Natural killer cell treated with Interleukin-12 subunit alpha and Interleukin-12 subunit beta and Interleukin-15 and Interleukin-18, amount 100 ng/mL, for 72 hours (primary cell): Measurements from ENCODE around the gene VSIG4. TPM values are rescaled to one million over a fixed set of nuclear protein-coding genes. Genes with fewer than 3 reads are reported as not detected.
"Not testable (repeated sequence)": the region's sequence is repeated elsewhere in the genome, so short reads cannot be mapped to it uniquely, and the experiment has no call there.

Experiments
- ATAC-seq, 2 donors: fragments of 150-1000 bp; cut with Tn5 transposase in 1 of 2; sonication (Bioruptor Pico), chemical (Tn5 transposase) in 1 of 2; 2 replicates each; pipeline ENCODE4 v1.10.0; 2021
- DNase-seq: peaks from one replicate; pipeline ENCODE4 v3.0.0; 2022; ENCODE audit warnings: low spot score
- H3K27ac Mint-ChIP-seq, 2 donors: 1 replicate in 1 of 2; 2 replicates in 1 of 2; pipeline ENCODE4 v1.8.0; 2022; ENCODE audit warnings: mixed read lengths in 2 of 2, mild to moderate bottlenecking in 1 of 2, moderate library complexity in 1 of 2
- H3K27me3 Mint-ChIP-seq, 2 donors: 1 replicate in 1 of 2; 2 replicates in 1 of 2; pipeline ENCODE4 v1.8.0; 2022; ENCODE audit warnings: mixed read lengths in 2 of 2
- H3K36me3 Mint-ChIP-seq: one replicate; pipeline ENCODE4 v1.8.0; 2022; ENCODE audit warnings: mixed read lengths
- H3K4me1 Mint-ChIP-seq, 2 donors: 1 replicate in 1 of 2; 2 replicates in 1 of 2; pipeline ENCODE4 v1.8.0; 2022; ENCODE audit warnings: low read depth in 2 of 2, mixed read lengths in 2 of 2, mild to moderate bottlenecking in 1 of 2
- H3K4me3 Mint-ChIP-seq: one replicate; pipeline ENCODE4 v1.8.0; 2022; ENCODE audit warnings: mixed read lengths
- H3K9me3 Mint-ChIP-seq: 2 replicates; pipeline ENCODE4 v1.8.0; 2022; ENCODE audit warnings: mixed read lengths
- total RNA-seq, 2 donors: library from RNA; stranded (reverse); gene quantifications; one replicate each; pipeline ENCODE4 v1.2.3, GENCODE V29; 2022

VSIG4 gene
- not detected for total RNA-seq

DNA sequence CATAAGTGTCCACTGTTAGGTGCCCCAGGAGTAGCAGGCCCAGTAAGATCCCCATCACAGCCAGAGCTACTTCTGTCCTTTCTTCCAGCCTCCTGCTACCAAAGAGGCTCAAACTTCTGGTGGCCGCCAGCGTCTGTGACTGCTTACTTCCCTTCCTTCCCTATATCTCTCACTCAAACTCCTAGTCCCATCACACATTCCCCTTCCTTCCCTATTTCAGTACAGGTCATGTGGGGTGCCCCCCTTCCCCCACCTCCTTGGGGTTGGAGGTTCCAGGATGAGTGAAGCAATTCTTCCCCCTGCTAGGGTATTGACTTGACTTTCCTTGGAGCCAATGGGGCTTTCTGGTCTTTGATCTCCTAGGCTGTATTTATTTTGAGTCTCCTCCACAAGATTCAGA is at the start of gene VSIG4:
VSIG4 (minus strand) TSS at position 137 of the 400 bp plus-strand sequence; CDS start at position 55, 82 bp downstream.
- no peak within 1 kb of the TSS for H3K4me3 Mint-ChIP-seq
- DNase-seq: no peak

GRCh38 chrX:66076801-66077200 is 36.9 kb upstream of the VSIG4 start:
- Mint-ChIP-seq H3K4me3 (no peak overlapping the region), H3K36me3 (peaks cover 15% of the 10 kb centered on the region), H3K9me3 (peaks cover 8% of the 10 kb centered on the region), H3K27ac (peak overlapping the region in 1 of 2 donors; percentile 85), H3K27me3 (peaks cover 0 to 11% of the 10 kb centered on the region in 2 donors), H3K4me1 (peaks cover 20 to 28% of the 10 kb centered on the region in 2 donors)
- ATAC-seq: no peak
- DNase-seq: no peak

More for the DNA sequence above, at the start of gene VSIG4:
- H3K27me3 Mint-ChIP-seq: no peaks in the 10 kb centered on the region
- peaks cover 10 to 19% of the 10 kb centered on the region in 2 donors for H3K4me1 Mint-ChIP-seq
- no peaks in the 10 kb centered on the region for H3K9me3 Mint-ChIP-seq
- H3K36me3 Mint-ChIP-seq: no peaks in the 10 kb centered on the region
- no peak within 1 kb of the TSS for H3K27ac Mint-ChIP-seq
- no peak for ATAC-seq

DNA sequence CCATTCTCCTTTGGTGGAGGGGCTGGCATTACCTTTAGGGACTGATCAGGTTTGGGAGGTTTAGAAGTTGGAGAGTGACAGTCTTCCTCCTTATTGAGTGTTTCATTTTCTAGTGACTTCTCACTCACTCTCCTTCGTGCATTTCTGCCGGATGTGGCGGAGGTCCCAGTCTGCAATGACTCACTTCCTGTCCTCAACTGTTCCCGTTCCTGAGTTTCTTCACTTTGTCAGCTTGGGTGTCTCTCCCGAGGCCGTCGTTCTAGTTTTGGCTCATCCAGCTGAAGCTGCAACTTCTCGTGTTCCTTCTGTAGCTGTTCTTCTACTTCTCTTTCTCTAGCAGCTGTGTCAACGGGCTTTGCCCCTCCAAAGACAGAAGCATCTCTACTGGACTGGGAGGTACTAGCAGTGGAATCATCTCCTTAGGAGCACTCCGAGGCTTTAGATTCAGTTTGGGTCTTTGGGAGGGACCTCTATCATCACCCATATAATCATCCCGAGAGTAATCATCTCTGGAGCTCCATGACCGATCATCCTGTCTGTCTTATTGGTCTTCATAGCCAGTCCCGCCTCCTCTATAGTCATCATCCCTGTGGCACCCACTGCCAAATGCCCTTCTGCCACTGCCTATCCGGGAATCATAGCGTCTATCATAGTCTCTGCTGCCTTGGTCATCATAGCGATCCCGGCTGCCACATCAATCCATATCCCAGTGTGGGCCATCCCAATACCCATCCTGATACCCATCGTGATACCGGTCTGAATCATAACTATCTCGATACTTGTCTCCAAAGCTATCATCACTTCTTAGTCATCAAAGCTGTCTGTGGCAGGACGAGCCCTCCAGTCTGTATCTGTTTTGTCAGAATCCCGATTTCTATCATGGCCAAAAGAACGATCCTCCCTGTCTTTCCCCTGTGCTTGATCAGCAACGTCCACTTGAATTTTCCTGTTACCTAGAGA is 35.3 kb upstream of the VSIG4 start:
- Mint-ChIP-seq H3K9me3 (peaks cover 8% of the 10 kb centered on the region), H3K27me3 (peaks cover 0 to 11% of the 10 kb centered on the region in 2 donors), H3K27ac (peak overlapping the region; percentile 85 to 92), H3K4me3 (peak overlapping the region; percentile 83), H3K36me3 (peaks cover 15% of the 10 kb centered on the region), H3K4me1 (peaks cover 20 to 28% of the 10 kb centered on the region in 2 donors)
- DNase-seq: peak; percentile 82
- peak; percentile 70 to 83 for ATAC-seq

GRCh38 chrX:66071126-66071525 is 31.2 kb upstream of the VSIG4 start:
- Mint-ChIP-seq H3K27me3 (peaks cover 0 to 15% of the 10 kb centered on the region in 2 donors), H3K4me1 (peaks cover 20 to 22% of the 10 kb centered on the region in 2 donors), H3K36me3 (peaks cover 15% of the 10 kb centered on the region), H3K9me3 (peaks cover 8% of the 10 kb centered on the region), H3K27ac (no peak overlapping the region), H3K4me3 (no peak overlapping the region)
- ATAC-seq (no peak), DNase-seq (no peak)

DNA sequence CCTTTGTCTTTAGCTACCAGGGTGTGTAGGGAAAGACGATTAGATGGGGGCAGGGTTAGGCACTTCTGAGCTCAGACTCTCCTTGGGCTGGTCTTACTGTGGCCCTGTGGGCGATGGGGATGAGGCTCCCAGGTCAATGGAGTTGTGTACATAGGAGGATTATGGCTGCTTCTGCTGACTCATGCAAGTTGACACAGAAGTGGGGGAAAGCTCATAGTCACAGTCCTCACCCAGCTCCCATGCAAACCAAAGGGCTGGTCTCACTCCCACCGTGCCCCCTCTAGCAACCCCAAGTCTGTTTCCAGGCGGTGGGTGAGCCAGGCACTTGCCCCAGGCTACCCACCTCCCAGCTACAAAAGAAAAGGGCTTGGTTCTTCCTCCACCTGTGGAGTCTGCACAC is 24.4 kb upstream of the VSIG4 start:
- Mint-ChIP-seq H3K27me3 (peaks cover 0 to 5% of the 10 kb centered on the region in 2 donors), H3K27ac (peak overlapping the region in 1 of 2 donors; percentile 32), H3K4me1 (peaks cover 27 to 31% of the 10 kb centered on the region in 2 donors), H3K9me3 (no peaks in the 10 kb centered on the region), H3K4me3 (no peak overlapping the region), H3K36me3 (no peaks in the 10 kb centered on the region)
- DNase-seq (no peak), ATAC-seq (no peak)

DNA sequence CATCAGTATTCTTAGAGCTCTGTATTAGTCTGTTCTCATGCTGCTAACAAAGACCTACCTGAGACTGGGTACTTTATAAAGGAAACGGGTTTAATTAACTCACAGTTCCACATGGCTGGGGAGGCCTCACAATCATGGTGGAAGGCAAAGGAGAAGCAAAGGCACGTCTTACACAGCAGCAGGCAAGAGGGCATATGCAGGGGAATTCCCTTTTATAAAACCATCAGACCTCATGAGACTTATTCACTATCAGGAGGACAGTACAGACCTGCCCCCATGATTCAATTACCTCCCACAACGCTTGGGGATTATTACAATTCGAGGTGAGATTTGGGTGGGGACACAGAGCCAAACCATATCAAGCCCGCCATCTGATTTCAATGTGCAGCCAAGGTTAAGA is 17.1 kb upstream of the VSIG4 start:
- H3K27ac Mint-ChIP-seq, H3K9me3 Mint-ChIP-seq, H3K36me3 Mint-ChIP-seq, H3K27me3 Mint-ChIP-seq, DNase-seq, ATAC-seq, H3K4me3 Mint-ChIP-seq: not testable (repeated sequence)
- peaks cover 12 to 16% of the 10 kb centered on the region in 2 donors for H3K4me1 Mint-ChIP-seq

DNA sequence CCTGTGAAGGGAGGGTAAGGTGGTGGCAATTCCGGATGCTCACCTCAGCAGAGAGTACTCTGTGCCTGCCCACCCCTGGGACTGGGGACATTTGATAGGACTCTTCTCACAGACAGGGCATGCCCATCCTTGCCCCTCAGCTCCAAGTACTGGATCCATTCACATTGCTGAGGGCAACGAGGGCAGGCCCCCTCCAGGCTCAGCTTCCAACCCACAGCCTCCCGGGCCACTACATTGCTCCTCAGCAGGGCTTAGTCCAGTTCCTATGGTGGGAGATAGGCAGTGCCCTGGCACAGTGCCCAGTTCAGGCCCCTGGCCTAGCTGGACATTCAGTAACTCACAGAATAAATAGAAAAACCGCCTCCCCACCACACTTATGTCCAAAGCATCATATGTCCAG is 15.1 kb upstream of the VSIG4 start:
- H3K4me3 Mint-ChIP-seq: no peak overlapping the region
- H3K36me3 Mint-ChIP-seq: no peaks in the 10 kb centered on the region
- peaks cover 0 to 3% of the 10 kb centered on the region in 2 donors for H3K27me3 Mint-ChIP-seq
- no peak overlapping the region for H3K27ac Mint-ChIP-seq
- DNase-seq (no peak), ATAC-seq (no peak)
- H3K4me1 Mint-ChIP-seq: peaks cover 2 to 7% of the 10 kb centered on the region in 2 donors
- H3K9me3 Mint-ChIP-seq: no peaks in the 10 kb centered on the region

- Mint-ChIP-seq H3K27ac (no peak overlapping the region), H3K9me3 (no peaks in the 10 kb centered on the region)
- ATAC-seq: no peak
Observed at GRCh38 chrX:66053414-66053813, 13.5 kb upstream of the VSIG4 start.

DNA sequence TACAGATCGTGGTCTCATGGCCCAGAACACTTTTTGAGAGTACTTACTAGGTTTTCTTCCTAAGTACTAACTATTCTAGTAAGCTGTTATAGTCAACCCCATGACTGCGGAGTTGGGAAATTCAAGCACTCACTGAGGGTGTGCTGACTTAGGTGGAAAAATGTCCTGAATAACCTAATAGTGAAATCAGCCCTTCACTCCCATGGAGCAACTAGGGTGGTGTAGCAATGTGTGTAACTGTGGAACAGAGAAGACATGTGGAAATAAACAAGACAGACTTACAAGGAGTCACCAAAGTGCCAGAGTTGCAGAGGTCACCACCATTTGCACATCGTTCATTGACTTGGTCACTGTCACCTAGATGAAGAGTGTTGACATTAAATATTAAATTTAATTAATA is 12.1 kb upstream of the VSIG4 start:
- peak overlapping the region in 1 of 2 donors; percentile 66 for H3K27ac Mint-ChIP-seq
- H3K4me1 Mint-ChIP-seq: peaks cover 5 to 12% of the 10 kb centered on the region in 2 donors
- H3K36me3 Mint-ChIP-seq: no peaks in the 10 kb centered on the region
- H3K9me3 Mint-ChIP-seq: no peaks in the 10 kb centered on the region
- H3K4me3 Mint-ChIP-seq: no peak overlapping the region
- DNase-seq (no peak), ATAC-seq (no peak)
- H3K27me3 Mint-ChIP-seq: peaks cover 0 to 3% of the 10 kb centered on the region in 2 donors

More at GRCh38 chrX:66053414-66053813, 13.5 kb upstream of the VSIG4 start:
- H3K27me3 Mint-ChIP-seq: peaks cover 0 to 3% of the 10 kb centered on the region in 2 donors
- H3K4me1 Mint-ChIP-seq: peaks cover 0 to 5% of the 10 kb centered on the region in 2 donors
- DNase-seq: no peak
- H3K36me3 Mint-ChIP-seq: no peaks in the 10 kb centered on the region
- no peak overlapping the region for H3K4me3 Mint-ChIP-seq

GRCh38 chrX:66050140-66050569 is 10.3 kb upstream of the VSIG4 start:
- ATAC-seq (no peak), DNase-seq (no peak)
- Mint-ChIP-seq H3K4me3 (no peak overlapping the region), H3K9me3 (peaks cover 4% of the 10 kb centered on the region), H3K4me1 (peaks cover 23 to 31% of the 10 kb centered on the region in 2 donors), H3K27me3 (peaks cover 0 to 3% of the 10 kb centered on the region in 2 donors), H3K27ac (no peak overlapping the region), H3K36me3 (no peaks in the 10 kb centered on the region)

DNA sequence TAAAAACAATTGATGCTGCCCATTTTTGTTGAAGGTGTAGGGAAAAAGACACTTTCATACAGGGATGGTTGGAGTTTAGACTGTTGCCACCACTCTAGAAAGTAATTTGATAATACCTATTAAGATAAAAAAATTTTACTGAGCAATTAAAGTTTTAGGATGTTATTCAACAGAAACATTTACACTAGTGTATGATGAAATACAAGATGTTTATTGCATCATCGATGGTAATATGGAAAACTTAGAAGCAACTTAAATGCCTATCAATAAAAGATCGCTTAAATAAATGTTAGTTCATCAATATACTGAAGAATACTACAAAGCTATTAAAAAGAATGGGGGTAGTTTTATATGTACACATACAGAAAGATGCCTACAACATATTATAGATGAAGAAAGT is 9.2 kb upstream of the VSIG4 start:
- H3K27me3 Mint-ChIP-seq: peaks cover 0 to 3% of the 10 kb centered on the region in 2 donors

DNA sequence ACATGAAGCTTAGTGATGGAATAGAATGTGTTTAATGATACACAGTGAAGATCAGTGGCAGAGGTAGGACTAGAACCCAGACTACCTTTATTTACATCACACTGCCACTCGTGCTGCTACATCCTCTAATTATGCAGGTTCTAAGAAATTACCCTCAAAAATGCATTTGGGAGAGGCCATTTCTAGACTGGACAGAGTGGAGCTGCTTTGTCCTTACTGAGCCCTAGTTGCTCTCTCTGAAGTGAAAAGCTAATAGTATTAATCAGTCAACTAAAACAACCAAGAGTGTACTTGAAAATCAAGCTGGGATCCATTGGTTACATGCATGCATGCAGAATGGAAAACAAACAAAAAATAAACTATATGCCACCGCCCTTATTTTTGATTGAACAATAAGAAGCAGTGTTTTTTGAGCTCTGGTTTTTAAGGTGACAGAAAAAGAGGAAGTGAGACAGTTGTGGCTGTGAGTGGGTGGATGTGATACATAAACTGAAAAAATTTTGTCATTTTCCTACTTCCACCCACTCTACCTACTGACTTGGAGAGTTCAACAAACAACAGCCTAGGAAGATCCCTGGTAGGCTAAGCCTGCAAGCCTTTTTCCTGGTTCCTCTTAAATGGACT is 6.8 kb upstream of the VSIG4 start:
- Mint-ChIP-seq H3K4me1 (peaks cover 29 to 34% of the 10 kb centered on the region in 2 donors), H3K27me3 (peaks cover 0 to under 1% of the 10 kb centered on the region in 2 donors), H3K36me3 (no peaks in the 10 kb centered on the region), H3K9me3 (peaks cover 4% of the 10 kb centered on the region), H3K27ac (peak overlapping the region in 1 of 2 donors; percentile 89), H3K4me3 (peak overlapping the region; percentile 82)
- ATAC-seq: peak; percentile 74 to 80
- peak; percentile 67 for DNase-seq

More for the DNA sequence above, 9.2 kb upstream of the VSIG4 start:
- H3K36me3 Mint-ChIP-seq: no peaks in the 10 kb centered on the region
- ATAC-seq (no peak), DNase-seq (no peak)
- H3K4me3 Mint-ChIP-seq: no peak overlapping the region
- H3K9me3 Mint-ChIP-seq: peaks cover 4% of the 10 kb centered on the region
- H3K4me1 Mint-ChIP-seq: peaks cover 29 to 37% of the 10 kb centered on the region in 2 donors
- H3K27ac Mint-ChIP-seq: peak overlapping the region in 1 of 2 donors; percentile 34

DNA sequence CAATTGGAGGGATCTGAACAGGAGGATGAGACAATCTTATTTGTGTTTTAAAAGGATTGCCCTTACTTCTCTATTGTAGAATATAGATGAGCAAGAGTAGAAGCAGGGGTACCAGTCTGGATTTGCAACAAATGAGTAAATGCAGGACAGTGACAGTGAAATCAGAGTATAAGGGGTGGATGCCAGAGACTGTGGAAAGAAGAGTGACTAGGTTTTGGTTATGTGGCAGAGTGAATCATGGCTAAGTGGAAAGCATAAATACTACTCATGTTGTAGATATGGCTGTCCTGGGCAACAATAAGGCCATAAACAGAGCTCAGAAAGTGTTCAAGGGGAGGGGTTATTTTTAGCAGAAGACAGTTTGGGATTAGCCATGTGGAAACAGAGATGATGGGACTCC is 6.0 kb upstream of the VSIG4 start:
- Mint-ChIP-seq H3K27me3 (no peaks in the 10 kb centered on the region), H3K9me3 (peaks cover 4% of the 10 kb centered on the region), H3K36me3 (no peaks in the 10 kb centered on the region), H3K4me1 (peaks cover 29 to 41% of the 10 kb centered on the region in 2 donors), H3K27ac (peak overlapping the region in 1 of 2 donors; percentile 89), H3K4me3 (peak overlapping the region; percentile 82)
- ATAC-seq (peak; percentile 73 to 86), DNase-seq (no peak)
